Cardiac ventricle fibroblast (primary cell): ENCODE data around the gene TAX1BP1. TPM values are rescaled to one million over a fixed set of nuclear protein-coding genes. Genes with fewer than 3 reads are reported as not detected.

Experiments
- total RNA-seq: library from RNA; depleted of rRNA; stranded (reverse); fragments of >200 nt; gene quantifications from 2 replicates; pipeline ENCODE4 v1.2.3, GENCODE V29; 2015

TAX1BP1 gene
- 59.8 and 60.8 TPM in 2 replicates for total RNA-seq

GRCh38 chr7:27739909-27740448, at the start of gene TAX1BP1:
TAX1BP1 (plus strand) TSS chr7:27740162; CDS start chr7:27748525, 8,363 bp downstream.

Other genes with a start within 250 kb of the TAX1BP1 start
- 57.3 and 59.9 TPM in 2 replicates for gene HIBADH, start 77.3 kb upstream of the TAX1BP1 start, total RNA-seq